ENCODE data around the gene VWA5B1.

- TF ChIP-seq CTCF (IDR thresholded peaks at IDR 0.05; ENCODE audit: low read depth, low read length): no peak
- no peak for TF ChIP-seq EZH2phosphoT487 (IDR thresholded peaks at IDR 0.05; ENCODE audit: low read depth)
Measured at GRCh38 chr1:20381961-20382360, 91.3 kb downstream of the VWA5B1 start.
